Stimulated activated CD8-positive, alpha-beta memory T cell treated with anti-CD3 and anti-CD28 coated beads, Interleukin-15, amount 100 ng/mL, for 1 hour (primary cell): ENCODE data around the gene MED7.

Source experiments
- DNase-seq: peaks from one replicate; pipeline ENCODE4 v3.0.0-alpha.2; 2020; ENCODE audit warnings: low read depth

Gene MED7

DNA sequence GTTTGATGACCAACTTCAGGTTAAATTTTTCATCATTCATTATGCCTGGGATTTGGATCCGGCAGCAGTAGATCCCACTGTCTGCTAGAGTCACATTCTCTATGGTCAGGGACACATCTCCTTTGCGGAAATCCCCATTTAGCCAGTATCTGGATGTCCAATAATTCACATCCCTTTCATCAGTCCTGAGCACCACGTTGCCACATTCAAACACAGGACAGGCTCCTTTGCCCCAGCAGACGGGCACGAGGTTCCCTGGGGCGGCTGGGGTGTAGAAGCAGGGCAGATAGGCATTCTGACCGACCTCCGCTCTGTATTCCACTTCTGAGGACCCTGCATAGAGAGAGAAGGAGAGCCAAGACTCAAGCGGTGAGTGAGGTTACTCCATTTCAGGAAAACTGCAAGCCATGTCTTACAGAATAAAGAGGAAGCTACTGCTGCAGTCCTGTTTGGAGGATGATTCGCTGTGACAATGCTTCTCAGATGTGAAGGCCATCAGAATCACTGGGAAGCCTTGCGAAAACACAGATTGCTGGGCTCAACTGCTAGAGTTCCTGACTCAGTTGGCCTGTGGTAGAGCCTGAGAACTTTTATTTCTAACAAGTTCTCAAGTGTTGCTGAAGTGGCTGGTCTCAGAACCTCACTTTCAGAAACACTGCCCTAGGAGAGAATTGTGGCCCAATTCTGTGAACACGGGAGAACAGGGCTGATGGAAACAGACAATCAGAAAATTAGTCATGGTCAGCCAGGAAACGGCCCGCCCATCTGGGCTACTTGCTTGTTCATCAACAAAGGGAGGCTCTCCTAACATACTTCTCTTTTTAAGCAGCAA, 35.8 kb downstream of the MED7 start:
- no peak for DNase-seq

GRCh38 chr5:157100140-157100679, 42.5 kb downstream of the MED7 start:
- DNase-seq = no peak

- DNase-seq = no peak
These were observed 54.2 kb downstream of the MED7 start for GRCh38 chr5:157088342-157088990.
